Lower lobe of right lung (tissue), 2 donors: Measurements from ENCODE around the gene YIPF4. TPM values are rescaled to one million over a fixed set of nuclear protein-coding genes. Genes with fewer than 3 reads are reported as not detected.
"Not testable (repeated sequence)": the region's sequence is repeated elsewhere in the genome, so short reads cannot be mapped to it uniquely, and the experiment has no call there.

Experiments used
- ATAC-seq, 2 donors: fragments of 200-7000 bp; cut with Tn5 transposase; one replicate each; pipeline ENCODE4 v1.9.1; 2020 to 2022; ENCODE audit warnings: mild to moderate bottlenecking in 2 of 2, moderate library complexity in 2 of 2
- DNase-seq: peaks from one replicate; pipeline ENCODE4 v3.0.0-alpha.2; 2020
- H3K27ac ChIP-seq: fragments of 200-600 bp; one replicate; pipeline ENCODE4 v1.8.0; 2022
- H3K27me3 ChIP-seq: fragments of 200-600 bp; one replicate; pipeline ENCODE4 v1.8.0; 2022; ENCODE audit warnings: low read depth
- H3K36me3 ChIP-seq: fragments of 200-600 bp; one replicate; pipeline ENCODE4 v1.8.0; 2022; ENCODE audit warnings: mild to moderate bottlenecking
- H3K4me1 ChIP-seq: fragments of 200-600 bp; one replicate; pipeline ENCODE4 v1.8.0; 2022
- H3K4me3 ChIP-seq: fragments of 200-600 bp; one replicate; pipeline ENCODE4 v1.8.0; 2022; ENCODE audit warnings: mild to moderate bottlenecking
- H3K9me3 ChIP-seq: fragments of 200-600 bp; one replicate; pipeline ENCODE4 v1.8.0; 2022
- CTCF ChIP-seq: fragments of 200-600 bp; IDR thresholded peaks from one replicate; pipeline ENCODE4 v1.8.0; 2022; ENCODE audit warnings: antibody characterized with exemption, mild to moderate bottlenecking
- intact Hi-C: fragments of 100-400 bp; cut with DNase I; formaldehyde crosslinking; loops from one replicate; pipeline ENCODE4 v1.11.0; 2022
- total RNA-seq: library from RNA; stranded (reverse); fragmentation: NEBNext Ultra II Directional; extraction: Animal tissue kit (Norgen Biotek cat#: 25700); gene quantifications from one replicate; pipeline ENCODE4 v1.2.1, GENCODE V29; 2021
- donor health status: DM: no; HTN: yes; CAD: no; lungs with severe emphysema.

The YIPF4 gene
- total RNA-seq, 1 donor from 2014 or later = 59.4 TPM

GRCh38 chr2:32363597-32363996 is 85.9 kb downstream of the YIPF4 start:
- intact Hi-C loops = no loop called here
- DNase-seq (no peak), ATAC-seq (no peak)
- Histone ChIP-seq H3K4me1 (peaks cover 61% of the 10 kb centered on the region), H3K27me3 (no peaks in the 10 kb centered on the region), H3K27ac (no peak overlapping the region), H3K9me3 (no peaks in the 10 kb centered on the region), H3K4me3 (no peak overlapping the region), H3K36me3 (no peaks in the 10 kb centered on the region)
- no peak for TF ChIP-seq CTCF

- ATAC-seq, DNase-seq, H3K27me3 ChIP-seq, H3K9me3 ChIP-seq, H3K36me3 ChIP-seq, intact Hi-C loops, H3K27ac ChIP-seq, H3K4me3 ChIP-seq: not testable (repeated sequence)
- H3K4me1 ChIP-seq = peaks cover 59% of the 10 kb centered on the region
These were observed 86.6 kb downstream of the YIPF4 start for GRCh38 chr2:32364290-32364689.

GRCh38 chr2:32365679-32366078 is 88.0 kb downstream of the YIPF4 start:
- H3K4me1 ChIP-seq = peaks cover 45% of the 10 kb centered on the region
- H3K36me3 ChIP-seq, intact Hi-C loops, DNase-seq, H3K9me3 ChIP-seq, ATAC-seq, H3K4me3 ChIP-seq, H3K27ac ChIP-seq, H3K27me3 ChIP-seq: not testable (repeated sequence)

Other genes with a start within 250 kb of the YIPF4 start
- gene DPY30, start 238.1 kb upstream of the YIPF4 start, total RNA-seq = 60.4 TPM
- 18.7 TPM for gene SPAST, start 214.3 kb upstream of the YIPF4 start, total RNA-seq
- 23.5 TPM for gene SLC30A6, start 112.0 kb upstream of the YIPF4 start, total RNA-seq
- gene NLRC4, start 13.0 kb upstream of the YIPF4 start, total RNA-seq = 24.4 TPM
- 88.3 TPM for gene BIRC6, start 79.1 kb downstream of the YIPF4 start, total RNA-seq